COR-L47 (cell line): ENCODE results near the gene CTR9.
"Not testable (repeated sequence)": the region's sequence is repeated elsewhere in the genome, so short reads cannot be mapped to it uniquely, and the experiment has no call there.

Source experiments
- DNase-seq: peaks from one replicate; lab custom pipeline; 2025; lab: John Stamatoyannopoulos, UW

The CTR9 gene

GRCh38 chr11:10822491-10822890, 71.4 kb downstream of the CTR9 start:
- DNase-seq, result not testable (repeated sequence)

GRCh38 chr11:10823152-10823579, 72.1 kb downstream of the CTR9 start:
- DNase-seq, result no peak

GRCh38 chr11:10824888-10825287, 73.8 kb downstream of the CTR9 start:
- DNase-seq, result no peak

- DNase-seq, result no peak
These were observed 77.4 kb downstream of the CTR9 start for GRCh38 chr11:10828402-10828801.

GRCh38 chr11:10829139-10829538, 78.1 kb downstream of the CTR9 start:
- no peak for DNase-seq
